AG04450 (cell line): ENCODE measurements around the gene SLC39A9. TPM values are rescaled to one million over a fixed set of nuclear protein-coding genes. Genes with fewer than 3 reads are reported as not detected.

Experiments used
- CTCF ChIA-PET: fragments of 300-600, 350-600 bp; formaldehyde crosslinking; extraction: SDS; loops from one replicate; lab custom pipeline; 2022; ENCODE audit warnings: antibody characterized with exemption, inconsistent platforms; lab: Charles Lee
- POLR2A ChIA-PET: fragments of 350-600 bp; formaldehyde crosslinking; extraction: SDS; loops from one replicate; lab custom pipeline; 2021; ENCODE audit warnings: antibody characterized with exemption, inconsistent platforms; lab: Yijun Ruan, JAX
- DNase-seq: peaks from one replicate; pipeline ENCODE4 v3.0.0-alpha.2; 2011; ENCODE audit warnings: low read depth, low spot score
- H3K27ac ChIP-seq: one replicate; pipeline ENCODE4 v1.5.1; 2012; ENCODE audit warnings: low read depth, low read length, control low read depth
- H3K27me3 ChIP-seq: one replicate; pipeline ENCODE4 v1.6.0; 2012; ENCODE audit warnings: low read length; ENCODE audit not compliant: control insufficient read depth, insufficient read depth
- H3K4me3 ChIP-seq: 2 replicates; pipeline ENCODE4 v1.5.1; 2011; ENCODE audit warnings: mild to moderate bottlenecking, low read depth, low read length, control low read depth
- H3K9me3 ChIP-seq: 2 replicates; pipeline ENCODE4 v1.5.1; 2012; ENCODE audit warnings: low read length; ENCODE audit not compliant: control insufficient read depth, insufficient read depth
- CTCF ChIP-seq: IDR thresholded peaks from 2 replicates; pipeline ENCODE4 v1.5.1; 2011; ENCODE audit warnings: low read depth, low read length, control low read depth, inconsistent platforms
- polyA plus RNA-seq: library from polyadenylated mRNA; depleted of rRNA; stranded (reverse); fragments of >200 nt; gene quantifications from 2 replicates; pipeline ENCODE4 v1.2.3, GENCODE V29; 2011

Gene SLC39A9
- polyA plus RNA-seq, 1 experiment, result 82.2 TPM

GRCh38 chr14:69351911-69352310, 46.6 kb upstream of the SLC39A9 start:
- TF ChIP-seq CTCF, result no peak
- ChIA-PET POLR2A (no interaction called here), CTCF (interaction anchor here (1.2 to 1.3 kb wide), 2 partner anchors 11 to 110 kb away, joined by 3 to 4 read pairs; no protein-coding TSS in a partner anchor)
- Histone ChIP-seq H3K27me3 (peaks cover 33% of the 10 kb centered on the region), H3K4me3 (no peak overlapping the region), H3K27ac (no peak overlapping the region), H3K9me3 (no peaks in the 10 kb centered on the region; the same call in 1 of the 2 replicates)
- no peak for DNase-seq

- Histone ChIP-seq H3K9me3 (no peaks in the 10 kb centered on the region; the same call in 1 of the 2 replicates), H3K4me3 (no peak overlapping the region), H3K27ac (no peak overlapping the region), H3K27me3 (peaks cover 28% of the 10 kb centered on the region)
- no peak for TF ChIP-seq CTCF
- POLR2A ChIA-PET, result no interaction called here
- CTCF ChIA-PET, result no interaction called here
- no peak for DNase-seq
These were observed 45.3 kb upstream of the SLC39A9 start for GRCh38 chr14:69353168-69353567.

- DNase-seq, result no peak
- no peaks in the 10 kb centered on the region; the same call in 1 of the 2 replicates for H3K9me3 ChIP-seq
- H3K27ac ChIP-seq, result no peak overlapping the region
- ChIA-PET POLR2A (no interaction called here), CTCF (interaction anchor here (0.8 kb wide), 1 partner anchor 112 kb away, joined by 3 read pairs; no protein-coding TSS in a partner anchor)
- TF ChIP-seq CTCF, result no peak
- H3K27me3 ChIP-seq, result peaks cover 20% of the 10 kb centered on the region
- H3K4me3 ChIP-seq, result no peak overlapping the region
These were observed 43.9 kb upstream of the SLC39A9 start for GRCh38 chr14:69354383-69355153.

GRCh38 chr14:69355154-69355597, 43.3 kb upstream of the SLC39A9 start:
- Histone ChIP-seq H3K27ac (peak overlapping the region; percentile 39), H3K9me3 (no peaks in the 10 kb centered on the region; the same call in 1 of the 2 replicates), H3K4me3 (no peak overlapping the region), H3K27me3 (peaks cover 19% of the 10 kb centered on the region)
- no peak for TF ChIP-seq CTCF
- POLR2A ChIA-PET, result no interaction called here
- CTCF ChIA-PET, result interaction anchor here (0.8 kb wide), 1 partner anchor 112 kb away, joined by 3 read pairs; no protein-coding TSS in a partner anchor
- no peak for DNase-seq
